Thymus (tissue), 14 donors: Measurements from ENCODE around the gene DNM3. TPM values are rescaled to one million over a fixed set of nuclear protein-coding genes. Genes with fewer than 3 reads are reported as not detected.

Source experiments
- DNase-seq, 9 donors: peaks; one replicate each; pipeline ENCODE4 v3.0.0-alpha.2; 2013; ENCODE audit warnings: low spot score in 9 of 9, low read depth in 6 of 9, missing footprints in 1 of 9
- H3K27ac ChIP-seq, 2 donors: one replicate each; pipeline ENCODE4 v1.5.1; 2013; ENCODE audit warnings: control low read depth in 1 of 2, low read depth in 1 of 2, low read length in 1 of 2, mild to moderate bottlenecking in 1 of 2, moderate library complexity in 1 of 2
- H3K27me3 ChIP-seq, 2 donors: one replicate each; pipeline ENCODE4 v1.5.1; 2013; ENCODE audit warnings: low read length in 1 of 2; ENCODE audit not compliant: control insufficient read depth in 2 of 2, insufficient read depth in 1 of 2
- H3K36me3 ChIP-seq, 2 donors: one replicate each; pipeline ENCODE4 v1.5.1; 2013; ENCODE audit warnings: low read length in 1 of 2, mild to moderate bottlenecking in 1 of 2, moderate library complexity in 1 of 2; ENCODE audit not compliant: control insufficient read depth in 2 of 2, insufficient read depth in 2 of 2
- H3K4me1 ChIP-seq, 2 donors: one replicate each; pipeline ENCODE4 v1.5.1; 2013; ENCODE audit warnings: low read length in 2 of 2; ENCODE audit not compliant: control insufficient read depth in 2 of 2, insufficient read depth in 2 of 2
- H3K4me3 ChIP-seq, 2 donors: one replicate each; pipeline ENCODE4 v1.5.1; 2013; ENCODE audit warnings: low read length in 2 of 2, control low read depth in 1 of 2, mild to moderate bottlenecking in 1 of 2
- H3K9me3 ChIP-seq, 2 donors: one replicate each; pipeline ENCODE4 v1.5.1; 2013; ENCODE audit warnings: low read length in 1 of 2, mild to moderate bottlenecking in 1 of 2; ENCODE audit not compliant: control insufficient read depth in 2 of 2, insufficient read depth in 1 of 2
- WGBS: extraction: QIAGEN DNeasy Blood & Tissue Kit; methylation state at CpG from one replicate; pipeline ENCODE4 v1.1.7; 2013; 5-methylcytosine and 5-hydroxymethylcytosine counted together
- long read RNA-seq, 10 donors: transcript quantifications; one replicate each; lab custom pipeline, GENCODE V29; 2026
- polyA plus RNA-seq: library from polyadenylated mRNA; stranded (reverse); fragments of 200-250 nt; gene quantifications from one replicate; pipeline ENCODE4 v1.2.3, GENCODE V29; 2013
- total RNA-seq: library from RNA; stranded (reverse); fragments of 120-200 nt; gene quantifications from one replicate; pipeline ENCODE4 v1.2.4, GENCODE V29; 2013
- donor health status: healthy.

Gene DNM3
- total RNA-seq, result 2.2 TPM
- polyA plus RNA-seq, result 1.9 TPM
- long read RNA-seq, donor 1, result 0 reads
- long read RNA-seq, donor 2, partial matches to known transcripts, result 48 of 64 reads
- long read RNA-seq, donor 2, other reads (novel, unspliced or antisense), result 16 of 64 reads
- long read RNA-seq, donor 3, result 0 reads
- long read RNA-seq, donor 4, result 0 reads
- long read RNA-seq, donor 5, partial matches to known transcripts, result 13 of 13 reads
- long read RNA-seq, donor 5, other reads (novel, unspliced or antisense), result 0 of 13 reads
- long read RNA-seq, donor 6, result 0 reads
- long read RNA-seq, donor 7, result 0 reads
- long read RNA-seq, donor 8, result 0 reads
- long read RNA-seq, donor 9, partial matches to known transcripts, result 16 of 16 reads
- long read RNA-seq, donor 9, other reads (novel, unspliced or antisense), result 0 of 16 reads
- long read RNA-seq, donor 10, partial matches to known transcripts, result 0 of 24 reads
- long read RNA-seq, donor 10, other reads (novel, unspliced or antisense), result 24 of 24 reads

DNA sequence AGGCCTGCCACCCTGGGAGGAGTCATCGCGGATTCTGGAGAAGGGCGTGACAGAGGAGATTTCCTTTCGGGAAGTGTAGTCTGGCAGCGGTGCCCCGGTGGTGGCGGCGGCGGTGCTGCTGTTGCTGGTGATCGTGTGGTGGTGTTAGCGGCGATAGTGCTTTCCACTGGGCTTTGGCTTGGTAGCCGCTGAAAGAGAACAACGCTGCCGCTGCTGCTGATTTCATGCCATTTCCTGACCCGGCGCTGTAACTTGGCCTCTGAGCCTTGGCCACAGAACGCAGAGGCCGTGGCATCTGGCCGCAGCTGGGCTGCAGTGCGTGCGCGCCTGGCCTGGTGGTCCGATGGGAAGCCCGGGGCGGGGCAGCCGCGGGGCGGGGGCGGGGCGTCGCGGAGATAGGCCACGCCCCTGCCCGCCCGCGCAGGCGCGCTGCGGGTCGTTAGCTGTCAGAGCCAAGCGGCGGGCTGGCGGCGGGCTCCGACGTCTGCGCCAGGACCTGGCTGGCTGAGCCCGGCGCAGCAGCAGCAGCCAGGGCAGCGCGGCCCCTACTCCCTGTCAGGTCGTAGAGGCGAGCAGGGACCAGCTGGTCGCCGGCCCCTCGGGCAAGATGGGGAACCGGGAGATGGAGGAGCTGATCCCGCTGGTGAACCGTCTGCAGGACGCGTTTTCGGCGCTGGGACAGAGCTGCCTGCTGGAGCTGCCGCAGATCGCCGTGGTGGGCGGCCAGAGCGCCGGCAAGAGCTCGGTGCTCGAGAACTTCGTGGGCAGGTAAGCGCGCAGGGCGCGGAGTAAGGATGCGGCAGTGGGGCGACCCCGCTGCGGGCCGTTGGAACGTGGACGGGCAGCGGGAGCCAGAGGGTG lies at the start of gene DNM3:
DNM3 (plus strand) TSS at position 449 of the 861 bp plus-strand sequence; CDS start at position 608, 159 bp downstream.
- DNase-seq, result peak; percentile 14 to 84 (median 59)
- WGBS, result 1% methylated on average over 85 of the region's 85 CpGs
- H3K4me3 ChIP-seq, result peak within 1 kb of the TSS; percentile 63 to 67
- H3K9me3 ChIP-seq, result peaks cover 0 to 6% of the 10 kb centered on the region in 2 donors
- no peaks in the 10 kb centered on the region for H3K36me3 ChIP-seq
- H3K27me3 ChIP-seq, result peaks cover 0 to 18% of the 10 kb centered on the region in 2 donors
- no peak within 1 kb of the TSS for H3K27ac ChIP-seq
- H3K4me1 ChIP-seq, result peaks cover 0 to 13% of the 10 kb centered on the region in 2 donors

DNA sequence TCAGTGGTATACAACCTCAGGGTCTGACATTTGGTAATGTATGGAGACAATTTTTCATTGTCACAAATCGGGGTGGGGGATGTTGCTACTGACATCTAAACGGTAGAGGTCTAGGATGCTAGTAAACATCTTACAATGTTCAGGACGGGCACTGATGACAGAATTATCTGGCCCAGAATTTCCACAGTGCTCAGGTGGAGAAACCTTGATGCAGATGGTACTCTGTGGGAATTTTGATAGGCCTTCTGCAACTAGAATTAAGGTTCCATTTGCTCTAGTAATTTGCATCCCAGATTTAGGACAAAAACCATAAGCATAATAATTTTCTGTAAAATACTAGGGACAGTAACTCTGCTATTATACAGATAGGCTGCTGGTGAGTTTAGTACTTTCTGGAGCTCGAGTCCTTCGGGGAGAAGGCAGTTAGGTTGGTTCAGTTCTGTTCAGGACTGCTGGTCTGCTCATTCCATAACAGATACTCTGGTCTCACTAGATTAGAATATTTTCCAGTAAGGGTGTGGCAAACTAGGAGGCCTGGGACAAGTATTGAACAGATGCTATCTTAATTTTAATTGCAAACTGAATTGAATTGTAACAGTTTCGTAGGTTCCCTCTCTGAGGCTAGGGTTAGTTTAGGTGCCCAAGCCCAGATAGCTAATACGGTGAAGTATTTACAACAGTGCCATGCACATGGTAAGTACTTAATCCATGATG lies 48.5 kb upstream of the DNM3 start:
- Histone ChIP-seq H3K27me3 (no peaks in the 10 kb centered on the region), H3K27ac (no peak overlapping the region), H3K4me1 (no peaks in the 10 kb centered on the region), H3K4me3 (no peak overlapping the region), H3K36me3 (peaks cover 78 to 92% of the 10 kb centered on the region in 2 donors), H3K9me3 (no peaks in the 10 kb centered on the region)
- DNase-seq, result no peak
- 99% methylated on average over 7 of the region's 7 CpGs for WGBS

DNA sequence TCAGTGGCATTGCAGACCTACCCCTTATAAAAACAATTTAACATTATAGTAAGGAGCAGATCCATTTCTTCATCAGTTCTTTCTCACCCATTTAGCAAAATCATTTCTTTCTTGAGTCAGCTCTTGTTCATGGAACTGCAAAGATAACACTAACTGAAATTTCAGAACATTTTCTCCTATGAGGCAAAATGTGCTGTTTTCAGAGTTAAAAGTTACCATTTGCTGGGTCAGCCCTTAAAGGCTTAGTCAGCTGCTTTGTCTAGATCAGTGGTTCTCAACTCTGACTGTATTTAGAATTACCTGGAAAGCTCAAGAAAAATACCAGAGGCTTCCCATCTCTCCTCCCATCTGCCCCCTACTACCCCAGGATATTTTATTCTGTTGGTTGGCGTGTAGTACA lies 47.7 kb upstream of the DNM3 start:
- Histone ChIP-seq H3K4me1 (no peaks in the 10 kb centered on the region), H3K27ac (no peak overlapping the region), H3K9me3 (no peaks in the 10 kb centered on the region), H3K36me3 (peaks cover 74 to 92% of the 10 kb centered on the region in 2 donors), H3K4me3 (no peak overlapping the region), H3K27me3 (no peaks in the 10 kb centered on the region)
- no peak for DNase-seq
- 100% methylated on average over 1 of the region's 1 CpG for WGBS

- H3K27me3 ChIP-seq, result no peaks in the 10 kb centered on the region
- peaks cover 69 to 90% of the 10 kb centered on the region in 2 donors for H3K36me3 ChIP-seq
- DNase-seq, result peak in 1 of 9 donors; percentile 13
- H3K4me1 ChIP-seq, result no peaks in the 10 kb centered on the region
- H3K4me3 ChIP-seq, result no peak overlapping the region
- H3K9me3 ChIP-seq, result no peaks in the 10 kb centered on the region
- no peak overlapping the region for H3K27ac ChIP-seq
- 89% methylated on average over 4 of the region's 4 CpGs for WGBS
Measured at GRCh38 chr1:171794085-171794484, 47.2 kb upstream of the DNM3 start.

DNA sequence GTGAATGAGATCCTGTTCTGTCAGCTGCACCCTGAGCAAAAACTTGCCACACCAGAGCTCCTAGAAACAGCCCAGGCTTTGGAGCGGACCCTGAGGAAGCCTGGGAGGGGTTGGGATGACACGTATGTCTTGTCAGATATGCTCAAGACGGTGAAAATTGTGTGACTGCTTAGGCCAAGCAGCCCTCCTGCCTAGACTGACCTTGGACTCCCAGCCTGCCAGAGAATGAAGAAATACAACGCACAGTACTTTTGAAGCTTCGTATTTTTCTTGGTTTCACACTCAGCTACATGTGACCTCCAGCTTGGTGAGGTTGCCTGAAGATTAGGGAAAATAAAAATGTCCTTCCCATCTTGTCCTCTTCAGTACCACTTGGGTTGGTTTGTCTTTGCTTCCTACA lies 44.7 kb upstream of the DNM3 start:
- Histone ChIP-seq H3K36me3 (peaks cover 51 to 67% of the 10 kb centered on the region in 2 donors), H3K27ac (no peak overlapping the region), H3K9me3 (no peaks in the 10 kb centered on the region), H3K4me1 (no peaks in the 10 kb centered on the region), H3K27me3 (no peaks in the 10 kb centered on the region), H3K4me3 (no peak overlapping the region)
- 98% methylated on average over 5 of the region's 5 CpGs for WGBS
- no peak for DNase-seq

DNA sequence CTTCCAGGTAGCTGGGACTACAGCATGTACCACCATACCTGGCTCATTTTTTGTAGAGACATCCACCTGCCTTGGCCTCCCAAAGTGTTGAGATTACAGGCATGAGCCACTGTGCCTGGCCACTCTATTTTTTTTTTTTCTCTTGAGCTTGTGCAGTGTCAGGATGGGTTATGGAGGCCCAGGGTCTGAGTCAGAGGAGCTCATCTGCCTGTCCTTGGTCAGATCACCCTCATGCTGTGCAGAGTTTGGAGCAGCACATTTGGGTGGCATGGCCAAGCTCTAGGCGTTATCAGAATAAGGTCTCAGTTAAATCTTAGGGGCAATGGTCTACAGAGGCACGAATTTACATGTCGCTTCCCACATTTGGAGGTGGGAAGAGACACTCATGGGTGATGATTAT lies 43.0 kb upstream of the DNM3 start:
- no peak overlapping the region for H3K4me3 ChIP-seq
- no peak for DNase-seq
- no peaks in the 10 kb centered on the region for H3K9me3 ChIP-seq
- H3K4me1 ChIP-seq, result no peaks in the 10 kb centered on the region
- peaks cover 35 to 50% of the 10 kb centered on the region in 2 donors for H3K36me3 ChIP-seq
- 98% methylated on average over 3 of the region's 3 CpGs for WGBS
- no peak overlapping the region for H3K27ac ChIP-seq
- H3K27me3 ChIP-seq, result no peaks in the 10 kb centered on the region

DNA sequence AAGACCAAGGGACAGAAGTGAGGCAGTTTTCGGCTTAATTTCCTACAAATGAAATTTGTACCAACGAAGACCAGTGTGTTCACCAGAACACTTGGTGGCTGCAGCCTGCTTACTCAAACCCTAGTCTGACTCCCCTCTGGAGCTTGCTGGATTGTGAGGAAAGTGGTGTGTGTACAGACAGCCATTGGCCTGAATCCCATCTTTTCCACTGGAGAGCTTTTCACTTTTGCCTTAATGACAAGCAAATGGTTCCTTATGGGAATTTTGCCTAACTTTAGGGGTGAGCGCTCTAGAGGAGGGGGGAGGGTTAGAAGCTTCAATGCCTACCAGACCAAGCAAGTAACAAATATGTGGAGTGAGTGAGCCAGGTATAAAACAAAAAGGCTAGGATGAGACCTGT lies 42.5 kb upstream of the DNM3 start:
- H3K4me3 ChIP-seq, result no peak overlapping the region
- no peaks in the 10 kb centered on the region for H3K4me1 ChIP-seq
- no peaks in the 10 kb centered on the region for H3K9me3 ChIP-seq
- peaks cover 32 to 49% of the 10 kb centered on the region in 2 donors for H3K36me3 ChIP-seq
- 98% methylated on average over 3 of the region's 3 CpGs for WGBS
- DNase-seq, result no peak
- H3K27ac ChIP-seq, result no peak overlapping the region
- H3K27me3 ChIP-seq, result no peaks in the 10 kb centered on the region

GRCh38 chr1:171799166-171799565 lies 42.1 kb upstream of the DNM3 start:
- Histone ChIP-seq H3K9me3 (no peaks in the 10 kb centered on the region), H3K4me3 (no peak overlapping the region), H3K27ac (no peak overlapping the region), H3K4me1 (no peaks in the 10 kb centered on the region), H3K36me3 (peaks cover 28 to 45% of the 10 kb centered on the region in 2 donors), H3K27me3 (no peaks in the 10 kb centered on the region)
- DNase-seq, result no peak
- 71% methylated on average over 4 of the region's 4 CpGs for WGBS
